ENCODE results near the gene DHRS7.

Gene DHRS7

GRCh38 chr14:60184905-60185555 is 19.8 kb upstream of the DHRS7 start:
- no peak for DNase-seq (ENCODE audit: low read depth)

DNA sequence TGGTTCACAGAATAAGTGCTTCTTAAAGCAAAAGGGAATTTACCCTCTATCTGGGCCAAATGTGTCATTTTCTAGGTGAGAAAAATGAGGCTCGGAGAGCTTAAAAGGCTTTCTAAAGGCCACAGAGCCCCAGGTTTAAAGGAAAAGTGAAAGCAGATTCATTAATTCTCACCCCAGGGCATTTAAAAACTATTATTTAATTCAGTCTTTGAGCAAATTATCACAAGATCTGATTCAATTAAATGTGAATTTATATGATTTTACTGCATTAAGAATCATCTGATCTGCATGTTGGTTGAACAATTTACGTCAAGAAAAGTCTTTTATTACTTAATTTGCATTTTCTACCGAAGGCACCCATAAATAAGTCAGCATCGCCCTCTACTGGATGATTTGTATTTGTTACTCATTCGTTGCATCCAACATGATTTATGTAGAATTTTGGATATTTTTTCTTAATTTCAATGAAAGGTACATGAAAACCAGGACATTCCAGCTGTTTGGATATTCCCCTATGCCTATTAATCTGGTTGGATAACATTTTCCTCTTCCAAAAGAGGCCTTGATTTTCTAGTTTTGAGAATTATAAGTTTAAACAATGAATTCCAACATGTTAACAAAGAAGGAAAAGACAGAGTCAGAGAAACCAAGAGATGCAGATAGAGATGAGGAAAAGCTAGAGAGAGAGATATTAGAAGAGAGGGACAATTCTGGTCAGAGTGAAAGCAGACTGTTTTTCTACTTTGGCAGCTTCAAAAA is 19.1 kb upstream of the DHRS7 start:
- DNase-seq (ENCODE audit: low read depth): no peak

GRCh38 chr14:60183741-60184140 is 18.5 kb upstream of the DHRS7 start:
- no peak for DNase-seq (ENCODE audit: low read depth)

DNA sequence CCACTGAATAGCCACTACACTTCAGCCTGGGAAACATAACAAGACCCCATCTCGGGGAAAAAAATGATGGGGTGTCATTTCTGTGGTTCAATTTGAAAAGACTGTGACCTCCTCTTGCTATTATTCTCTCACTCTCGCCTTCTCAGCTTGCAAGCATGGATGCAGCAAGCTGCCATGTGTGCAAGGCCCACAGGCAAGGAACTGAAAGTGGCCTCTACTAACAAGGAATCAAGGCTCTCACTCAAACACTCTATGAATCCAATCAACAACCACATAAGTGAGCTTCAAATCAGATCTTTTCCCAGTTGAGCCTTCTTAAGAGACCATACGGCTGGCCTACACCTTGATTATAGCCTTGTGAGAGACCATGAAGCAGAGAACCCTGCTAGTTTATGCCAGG is 17.9 kb upstream of the DHRS7 start:
- no peak for DNase-seq (ENCODE audit: low read depth)

DNA sequence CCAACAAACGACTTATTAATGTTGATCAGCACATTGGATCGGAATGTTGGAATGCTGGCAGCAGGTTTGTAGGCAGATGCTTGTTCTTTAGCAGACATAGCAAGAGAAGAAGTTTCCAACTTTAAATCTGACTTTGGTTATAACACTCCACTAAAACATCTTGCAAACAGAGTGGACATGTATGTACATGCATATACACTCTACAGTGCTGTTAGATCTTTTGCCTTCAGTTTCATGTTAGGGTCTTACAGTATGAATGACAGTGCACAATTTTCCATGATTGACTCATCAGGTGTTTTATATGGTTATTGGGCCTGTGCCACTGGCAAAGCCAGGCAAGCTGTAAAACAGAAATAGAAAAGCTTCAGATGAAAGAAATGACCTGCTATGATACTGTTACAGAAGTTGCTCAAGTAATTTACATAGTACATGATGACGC is 14.3 kb upstream of the DHRS7 start:
- DNase-seq (ENCODE audit: low read depth): no peak

DNA sequence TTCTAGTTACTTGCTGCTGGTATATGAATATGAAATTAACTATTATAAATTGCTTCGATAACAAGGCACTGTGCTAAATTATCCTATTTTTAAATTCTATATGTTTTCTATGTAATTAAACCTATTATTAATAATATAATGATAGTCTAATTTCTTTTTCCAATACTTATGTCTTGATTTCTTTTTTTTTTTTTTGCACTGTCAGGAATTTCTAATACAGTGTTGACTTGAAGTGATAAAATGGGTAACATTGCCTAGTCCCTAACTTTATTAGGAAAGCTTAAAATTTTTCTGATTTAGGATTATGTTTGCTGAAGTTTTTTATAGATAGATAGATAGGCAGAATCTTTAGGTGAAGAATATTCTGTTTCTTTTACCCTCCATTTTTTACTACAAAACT is 13.6 kb upstream of the DHRS7 start:
- no peak for DNase-seq (ENCODE audit: low read depth)

GRCh38 chr14:60178164-60178563 is 13.0 kb upstream of the DHRS7 start:
- no peak for DNase-seq (ENCODE audit: low read depth)

GRCh38 chr14:60175255-60175902 is 10.2 kb upstream of the DHRS7 start:
- DNase-seq (ENCODE audit: low read depth): no peak

DNA sequence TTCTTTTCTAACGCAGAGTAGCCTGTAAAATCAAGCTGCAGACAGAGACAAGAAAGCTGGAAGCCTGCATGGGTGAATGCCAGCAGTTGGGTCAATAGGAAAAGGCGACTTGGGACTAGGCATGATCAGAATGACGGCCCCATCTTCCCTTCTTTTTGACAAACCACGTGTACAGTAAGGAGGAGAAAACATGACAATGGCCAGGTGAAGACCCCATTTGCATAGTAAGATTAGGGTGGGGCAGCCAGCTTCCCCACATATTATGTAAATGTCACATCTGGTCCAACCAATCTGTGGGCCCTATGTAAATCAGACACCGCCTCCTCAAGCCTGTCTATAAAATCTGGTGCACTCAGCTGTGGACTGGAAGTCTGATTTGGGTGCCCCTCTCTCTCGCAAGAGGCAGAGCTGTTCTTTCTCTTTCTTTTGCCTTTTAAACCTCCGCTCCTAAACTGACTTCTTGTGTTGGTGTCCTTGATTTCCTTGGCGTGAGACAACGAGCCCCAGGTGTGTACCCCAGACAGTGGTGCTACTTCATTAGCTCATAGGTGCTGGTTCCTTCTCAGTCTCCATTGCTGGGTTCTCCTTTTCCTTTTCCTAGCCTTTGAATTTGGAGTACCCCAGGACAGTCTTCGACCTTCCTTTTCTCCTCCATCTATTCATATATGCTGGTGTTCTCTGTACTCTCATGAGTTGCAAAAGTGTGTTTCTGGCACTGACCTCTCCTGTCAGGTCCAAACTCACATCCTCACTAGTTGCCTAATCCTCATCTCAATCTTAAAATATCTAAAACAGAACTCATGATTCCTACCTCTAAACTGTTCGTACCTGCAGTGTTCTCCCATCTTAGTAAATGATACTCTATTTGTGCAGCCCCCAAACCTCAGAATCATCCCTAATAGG is 9.4 kb upstream of the DHRS7 start:
- DNase-seq (ENCODE audit: low read depth): no peak

DNA sequence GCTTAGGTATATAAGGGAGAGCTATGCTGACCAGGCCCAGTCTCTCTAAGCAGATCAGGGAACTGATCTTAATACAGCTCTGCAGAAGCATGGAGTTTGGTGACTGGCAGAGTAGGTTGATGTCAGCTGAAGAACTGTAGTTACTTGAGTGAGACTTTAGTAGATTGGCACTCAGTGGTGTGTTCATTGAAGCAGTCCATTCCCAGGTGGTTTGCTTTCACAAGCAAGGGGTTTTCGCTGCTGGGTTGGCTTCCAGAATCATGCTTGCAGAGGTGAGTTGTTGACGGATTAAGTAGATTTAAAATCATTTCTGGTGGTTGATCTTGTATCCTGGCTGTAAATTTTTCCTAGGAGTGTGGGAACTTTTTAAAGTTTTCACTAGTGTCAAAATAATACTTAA is 6.5 kb upstream of the DHRS7 start:
- DNase-seq (ENCODE audit: low read depth): no peak

DNA sequence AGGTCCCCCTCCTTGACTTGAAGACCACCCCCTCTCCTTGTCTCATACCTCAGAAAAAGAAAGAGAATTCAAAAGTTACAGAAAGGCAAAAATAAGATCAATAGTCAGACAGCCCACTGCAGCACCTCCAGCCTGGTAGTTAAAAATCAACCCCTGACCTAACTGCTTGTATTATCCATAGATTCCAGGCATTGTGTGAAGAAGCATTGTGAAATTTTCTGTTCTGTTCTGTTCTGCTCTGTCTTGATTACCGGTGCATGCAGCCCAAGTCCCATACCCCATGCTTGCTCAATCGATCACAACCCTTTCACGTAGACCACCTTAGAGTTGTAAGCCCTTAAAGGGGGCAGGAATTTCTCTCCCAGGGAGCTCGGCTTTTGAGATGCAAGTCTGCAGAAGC is 5.8 kb upstream of the DHRS7 start:
- no peak for DNase-seq (ENCODE audit: low read depth)

GRCh38 chr14:60169722-60170121 is 4.5 kb upstream of the DHRS7 start:
- no peak for DNase-seq (ENCODE audit: low read depth)

DNA sequence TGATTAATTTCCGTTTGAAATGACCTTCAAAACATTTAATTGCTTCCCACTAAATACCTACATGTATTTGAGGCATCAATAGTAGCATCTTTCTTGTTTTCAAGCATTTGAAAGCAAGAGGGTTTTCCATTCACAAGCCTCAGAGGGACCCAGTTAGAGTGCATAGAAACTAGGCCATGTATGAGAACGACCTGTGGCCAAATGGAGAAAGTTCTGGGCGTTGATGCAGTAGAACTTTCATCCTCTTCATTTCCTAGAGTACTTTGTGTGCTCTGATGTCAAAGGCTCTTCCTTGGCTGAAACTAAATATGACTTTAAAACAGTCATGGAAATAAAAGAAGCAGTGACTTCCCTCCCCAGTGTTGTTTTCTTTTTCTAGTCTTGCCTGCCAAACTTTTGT is 944 bp upstream of the DHRS7 start:
- no peak for DNase-seq (ENCODE audit: low read depth)

DNA sequence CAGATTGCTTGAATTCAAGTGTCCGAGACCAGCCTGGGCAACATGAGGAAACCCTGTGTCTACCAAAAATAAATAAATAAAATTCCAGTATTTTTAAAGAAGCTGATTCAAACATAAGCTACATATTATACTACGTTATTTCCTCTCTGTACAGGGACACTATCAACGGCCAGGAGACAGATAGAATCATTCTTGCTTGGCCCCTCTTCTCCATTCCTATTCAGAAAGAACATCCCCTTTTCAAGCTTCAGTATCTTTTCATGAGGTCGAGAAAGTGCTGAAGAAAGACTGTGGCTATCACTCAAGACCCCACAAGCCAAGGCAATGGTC is 314 bp upstream of the DHRS7 start:
- DNase-seq (ENCODE audit: low read depth): no peak

DNA sequence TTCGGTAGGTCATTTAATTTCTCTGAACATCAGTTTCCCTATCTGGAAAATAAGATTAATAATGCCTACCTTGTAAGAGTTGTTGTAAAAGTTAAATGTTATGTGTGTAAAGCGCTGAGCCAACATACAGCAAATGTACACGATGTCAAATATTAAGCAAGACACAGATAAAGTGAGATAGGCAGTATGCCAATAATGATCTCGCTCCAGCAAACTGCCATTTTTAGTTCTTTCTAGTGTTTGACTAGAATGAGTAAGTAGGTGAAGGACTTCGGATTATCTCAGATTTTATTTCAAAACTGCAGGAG is 840 bp downstream of the DHRS7 start:
- DNase-seq (ENCODE audit: low read depth): no peak

GRCh38 chr14:60163693-60164092 is 1.5 kb downstream of the DHRS7 start:
- DNase-seq (ENCODE audit: low read depth): no peak

- DNase-seq (ENCODE audit: low read depth): no peak
These were observed 3.7 kb downstream of the DHRS7 start for GRCh38 chr14:60161196-60162107.

GRCh38 chr14:60160422-60160821 is 4.8 kb downstream of the DHRS7 start:
- no peak for DNase-seq (ENCODE audit: low read depth)

DNA sequence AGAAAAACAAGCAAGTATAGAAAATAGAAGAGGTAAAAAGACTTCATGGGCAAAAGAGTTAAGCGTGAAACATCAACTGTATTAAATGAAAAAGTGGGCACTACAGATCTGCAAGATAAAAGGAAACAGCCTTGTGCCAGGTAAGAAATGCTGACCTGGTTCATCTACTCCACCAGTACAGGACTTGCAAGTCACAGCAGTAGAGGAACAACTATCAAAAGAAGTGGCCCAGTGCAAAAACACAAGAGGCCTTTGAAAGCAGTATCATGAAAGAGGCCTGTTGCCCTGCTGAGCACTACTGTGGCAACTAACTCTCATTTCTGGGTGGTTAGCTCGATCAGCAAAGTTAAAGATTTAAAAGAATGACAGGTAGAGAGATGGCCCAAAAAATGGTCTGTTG is 10.5 kb downstream of the DHRS7 start:
- no peak for DNase-seq (ENCODE audit: low read depth)

GRCh38 chr14:60153991-60154390 is 11.2 kb downstream of the DHRS7 start:
- DNase-seq (ENCODE audit: low read depth): no peak

DNA sequence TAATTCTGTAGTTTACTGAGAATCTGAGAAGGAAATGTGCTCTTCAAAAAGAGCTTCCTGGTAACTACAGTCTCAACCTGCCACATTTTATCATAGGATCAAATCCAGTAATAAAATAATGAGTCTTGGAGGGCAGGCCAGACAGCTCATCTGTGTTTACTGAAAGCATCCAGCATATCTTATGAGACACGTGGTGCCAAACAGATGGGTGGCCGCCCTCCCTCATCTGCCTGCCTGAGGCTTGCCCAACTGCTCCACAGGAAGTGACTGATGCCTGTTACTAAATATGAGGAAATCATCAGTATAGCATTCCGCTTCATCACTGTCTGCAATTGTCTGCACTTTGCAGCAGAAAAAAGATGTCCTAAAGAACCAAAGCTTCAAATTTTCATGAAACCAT is 13.5 kb downstream of the DHRS7 start:
- DNase-seq (ENCODE audit: low read depth): no peak

- DNase-seq (ENCODE audit: low read depth): no peak
These were observed 30.5 kb downstream of the DHRS7 start for GRCh38 chr14:60134702-60135101.
